GM06990 (cell line): Measurements from ENCODE around the gene LNPK.

Experiments
- DNase-seq: peaks from one replicate; pipeline ENCODE4 v3.0.0-alpha.2; 2011; ENCODE audit not compliant: insufficient read length; ENCODE audit errors: extremely low read depth
- H3K27me3 ChIP-seq: replicated peaks from 2 replicates; pipeline ENCODE4 v1.6.0; 2011; ENCODE audit warnings: low read length; ENCODE audit not compliant: control insufficient read depth, insufficient read depth
- H3K36me3 ChIP-seq: 2 replicates; pipeline ENCODE4 v1.5.1; 2011; ENCODE audit warnings: low read length; ENCODE audit not compliant: control insufficient read depth, insufficient read depth
- H3K4me3 ChIP-seq: replicated peaks from 2 replicates; pipeline ENCODE4 v1.5.1; 2011; ENCODE audit warnings: low read depth, mild to moderate bottlenecking, control low read depth, low read length
- CTCF ChIP-seq: IDR thresholded peaks from 2 replicates; pipeline ENCODE4 v1.5.1; 2011; ENCODE audit warnings: low read length, control low read depth, mild to moderate bottlenecking, inconsistent platforms; ENCODE audit not compliant: insufficient read depth, poor library complexity, severe bottlenecking

LNPK gene

GRCh38 chr2:175932675-175933074 is 69.4 kb downstream of the LNPK start:
- no peak for DNase-seq
- H3K4me3 ChIP-seq = no peak overlapping the region
- H3K36me3 ChIP-seq = peaks cover 2% of the 10 kb centered on the region
- TF ChIP-seq CTCF = no peak
- H3K27me3 ChIP-seq = no peaks in the 10 kb centered on the region

GRCh38 chr2:175931805-175932204 is 70.3 kb downstream of the LNPK start:
- peaks cover 2% of the 10 kb centered on the region for H3K36me3 ChIP-seq

GRCh38 chr2:175930504-175930903 is 71.6 kb downstream of the LNPK start:
- Histone ChIP-seq H3K4me3 (no peak overlapping the region), H3K27me3 (no peaks in the 10 kb centered on the region), H3K36me3 (peaks cover 2% of the 10 kb centered on the region; the same call in 1 of the 2 replicates)
- TF ChIP-seq CTCF = no peak
- DNase-seq = no peak

More at GRCh38 chr2:175931805-175932204, 70.3 kb downstream of the LNPK start:
- DNase-seq = no peak
- TF ChIP-seq CTCF = no peak
- H3K4me3 ChIP-seq = no peak overlapping the region
- no peaks in the 10 kb centered on the region for H3K27me3 ChIP-seq

- H3K4me3 ChIP-seq = no peak overlapping the region
- H3K27me3 ChIP-seq = no peaks in the 10 kb centered on the region
- no peak for DNase-seq
- no peak for TF ChIP-seq CTCF
- H3K36me3 ChIP-seq = peaks cover 2% of the 10 kb centered on the region; the same call in 1 of the 2 replicates
These were observed 72.2 kb downstream of the LNPK start for GRCh38 chr2:175929850-175930249.

- no peak for TF ChIP-seq CTCF
- peaks cover 2% of the 10 kb centered on the region; the same call in 1 of the 2 replicates for H3K36me3 ChIP-seq
- no peak overlapping the region for H3K4me3 ChIP-seq
- no peaks in the 10 kb centered on the region for H3K27me3 ChIP-seq
- no peak for DNase-seq
These were observed 75.8 kb downstream of the LNPK start for GRCh38 chr2:175926272-175926671.

- H3K36me3 ChIP-seq = no peaks in the 10 kb centered on the region
- H3K4me3 ChIP-seq = no peak overlapping the region
- no peaks in the 10 kb centered on the region for H3K27me3 ChIP-seq
- DNase-seq = no peak
- no peak for TF ChIP-seq CTCF
These were observed 79.9 kb downstream of the LNPK start for GRCh38 chr2:175922160-175922559.
